GM19043 (cell line): Measurements from ENCODE around the gene ATR.
"Not testable (repeated sequence)": the region's sequence is repeated elsewhere in the genome, so short reads cannot be mapped to it uniquely, and the experiment has no call there.

Experiments
- ATAC-seq: cut with Tn5 transposase; IDR thresholded peaks from one replicate; pipeline ENCODE4 v1.9.1; 2021; ENCODE audit warnings: low read depth; ENCODE audit not compliant: unreplicated experiment

Gene ATR

DNA sequence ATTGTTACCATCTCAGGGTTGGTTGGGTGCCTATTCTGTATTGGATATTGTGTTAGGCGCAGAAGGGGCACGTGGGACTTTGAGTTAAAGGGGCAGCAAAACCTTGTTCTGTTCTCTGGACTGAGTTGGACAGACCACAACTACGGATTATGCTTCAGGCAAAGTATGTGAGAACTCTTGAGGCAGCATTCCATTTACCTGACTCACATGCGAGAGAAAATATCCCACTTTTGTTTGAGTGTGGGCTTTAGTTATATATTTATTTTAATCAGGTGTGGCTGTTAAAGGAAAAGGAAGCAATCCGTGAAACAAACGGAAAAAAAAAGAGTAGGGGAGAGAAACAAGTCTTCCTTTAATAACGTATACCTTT is 17.0 kb upstream of the ATR start:
- no peak for ATAC-seq

GRCh38 chr3:142595141-142595540 is 16.6 kb upstream of the ATR start:
- ATAC-seq, result no peak

GRCh38 chr3:142592268-142592667 is 13.7 kb upstream of the ATR start:
- not testable (repeated sequence) for ATAC-seq

GRCh38 chr3:142588703-142589102 is 10.2 kb upstream of the ATR start:
- no peak for ATAC-seq

GRCh38 chr3:142586803-142587406 is 8.4 kb upstream of the ATR start:
- ATAC-seq, result peak; percentile 68

GRCh38 chr3:142581070-142581469 is 2.5 kb upstream of the ATR start:
- not testable (repeated sequence) for ATAC-seq

DNA sequence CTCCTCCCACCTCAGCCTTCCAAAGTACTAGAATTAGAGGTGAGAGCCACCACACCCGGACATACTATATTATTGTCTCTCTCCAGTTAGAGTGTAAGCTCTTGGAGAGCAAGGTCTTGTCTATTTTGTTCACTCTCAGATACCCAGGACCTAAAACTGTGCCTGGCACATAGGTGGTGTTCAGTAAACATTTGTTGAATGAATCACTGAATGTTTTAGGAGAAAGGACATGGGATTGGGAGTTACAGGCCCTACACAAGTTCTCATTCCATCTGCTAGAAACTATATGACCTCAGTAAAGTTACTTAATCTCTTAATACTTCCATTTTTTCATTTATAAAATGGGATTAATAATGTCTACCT is 1.5 kb upstream of the ATR start:
- no peak for ATAC-seq

- ATAC-seq, result no peak
Observed at GRCh38 chr3:142577696-142578328, 721 bp downstream of the ATR start.

- no peak for ATAC-seq
Observed at GRCh38 chr3:142576792-142577191, 1.7 kb downstream of the ATR start.

- no peak for ATAC-seq
Observed at GRCh38 chr3:142574665-142575064, 3.9 kb downstream of the ATR start.

- ATAC-seq, result not testable (repeated sequence)
Observed at GRCh38 chr3:142574223-142574622, 4.3 kb downstream of the ATR start.

GRCh38 chr3:142569422-142569821 is 9.1 kb downstream of the ATR start:
- not testable (repeated sequence) for ATAC-seq

GRCh38 chr3:142568393-142569017 is 10.0 kb downstream of the ATR start:
- ATAC-seq, result no peak

DNA sequence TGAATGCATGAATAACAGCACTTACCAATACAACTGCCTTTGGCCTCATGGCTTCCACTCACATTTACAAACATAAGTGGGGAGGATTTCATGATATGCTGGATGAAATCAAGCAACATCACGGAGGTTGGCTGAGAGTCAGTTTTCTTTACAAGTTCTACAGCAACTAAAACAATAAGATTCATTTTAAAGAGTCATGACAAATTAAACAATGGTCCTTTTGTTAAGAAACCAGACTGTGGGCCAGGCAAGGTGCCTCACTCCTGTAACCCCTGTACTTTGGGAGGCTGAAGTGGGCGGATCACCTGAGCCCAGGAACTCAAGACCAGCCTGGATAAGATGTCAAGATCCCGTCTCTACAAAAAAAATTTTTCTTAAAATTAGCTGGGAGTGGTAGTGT is 12.4 kb downstream of the ATR start:
- no peak for ATAC-seq

DNA sequence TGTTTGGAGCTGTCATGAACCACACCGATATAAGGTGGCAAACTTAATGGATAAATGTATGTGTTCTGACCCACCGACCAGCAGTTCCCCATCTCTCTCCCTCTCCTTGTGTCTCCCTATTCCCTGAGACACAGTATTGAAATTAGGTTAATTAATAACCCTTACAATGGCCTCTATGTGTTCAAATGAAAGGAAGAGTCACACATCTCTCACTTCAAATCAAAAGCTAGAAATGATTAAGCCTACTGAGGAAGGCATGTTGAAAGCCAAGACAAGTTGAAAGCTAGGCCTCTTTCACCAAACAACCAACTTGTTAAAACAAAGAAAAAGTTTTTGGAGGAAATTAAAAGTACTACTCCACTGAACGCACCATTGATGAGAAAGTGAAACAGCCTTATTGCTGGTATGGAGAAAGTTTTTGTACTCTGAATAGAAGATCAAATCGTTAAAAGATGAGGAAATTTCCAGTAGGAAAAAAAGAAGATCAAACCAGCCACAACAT is 15.0 kb downstream of the ATR start:
- no peak for ATAC-seq

DNA sequence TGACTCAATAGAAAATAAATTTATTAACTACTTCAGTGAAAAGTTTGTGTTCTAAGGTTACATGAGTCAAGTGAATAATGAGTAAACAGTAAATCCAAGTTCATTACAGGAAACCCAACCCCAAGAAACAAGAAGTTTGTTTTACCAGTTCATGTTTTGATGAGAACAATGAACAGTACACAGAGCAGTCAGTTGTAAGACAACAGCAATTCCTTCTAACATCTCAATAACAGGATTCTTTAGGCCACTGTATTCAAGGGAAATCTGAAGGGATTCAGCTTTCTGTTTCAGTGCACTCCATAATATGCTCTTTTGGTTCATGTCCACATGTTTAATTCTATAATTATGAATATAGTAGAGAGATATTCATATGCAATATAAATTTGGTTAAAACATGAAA is 18.4 kb downstream of the ATR start:
- ATAC-seq, result no peak

DNA sequence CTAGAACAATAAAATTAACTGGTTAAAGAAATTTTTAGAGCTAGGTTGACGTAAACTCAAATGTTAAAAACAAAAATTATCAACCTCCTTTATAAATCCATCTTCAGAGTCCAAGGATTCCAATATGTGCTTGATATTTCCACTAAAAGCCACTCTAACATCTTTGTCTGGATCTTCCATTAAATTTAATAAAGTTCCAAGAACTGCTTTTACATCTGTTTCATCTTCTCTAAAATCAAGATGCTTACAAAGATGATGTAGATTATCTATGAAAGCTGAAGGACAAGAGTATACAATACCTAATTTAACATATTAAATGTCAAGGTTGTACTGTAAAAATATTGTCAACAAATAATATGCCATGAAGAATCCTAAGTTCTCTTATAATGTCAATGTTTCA is 24.8 kb downstream of the ATR start:
- ATAC-seq, result no peak

GRCh38 chr3:142552579-142552978 is 26.0 kb downstream of the ATR start:
- ATAC-seq, result not testable (repeated sequence)

DNA sequence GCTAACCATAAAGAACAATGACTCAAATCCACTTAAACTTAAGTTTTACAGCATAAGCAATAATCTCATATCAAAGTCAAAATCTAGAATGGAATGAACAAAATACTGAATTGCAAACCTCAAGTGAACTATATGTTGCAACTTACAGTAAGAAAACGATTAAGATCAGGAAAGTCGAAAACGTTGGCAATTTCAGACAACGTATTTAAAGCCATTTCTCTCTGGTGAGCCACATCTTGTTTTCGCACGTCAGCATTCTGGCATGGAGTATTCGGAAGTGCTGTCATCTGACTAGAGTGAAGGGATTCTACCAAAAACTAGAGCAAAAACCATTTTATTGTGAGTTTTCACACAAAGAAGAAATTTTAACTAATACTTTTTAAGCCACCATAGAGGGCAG is 28.5 kb downstream of the ATR start:
- no peak for ATAC-seq

DNA sequence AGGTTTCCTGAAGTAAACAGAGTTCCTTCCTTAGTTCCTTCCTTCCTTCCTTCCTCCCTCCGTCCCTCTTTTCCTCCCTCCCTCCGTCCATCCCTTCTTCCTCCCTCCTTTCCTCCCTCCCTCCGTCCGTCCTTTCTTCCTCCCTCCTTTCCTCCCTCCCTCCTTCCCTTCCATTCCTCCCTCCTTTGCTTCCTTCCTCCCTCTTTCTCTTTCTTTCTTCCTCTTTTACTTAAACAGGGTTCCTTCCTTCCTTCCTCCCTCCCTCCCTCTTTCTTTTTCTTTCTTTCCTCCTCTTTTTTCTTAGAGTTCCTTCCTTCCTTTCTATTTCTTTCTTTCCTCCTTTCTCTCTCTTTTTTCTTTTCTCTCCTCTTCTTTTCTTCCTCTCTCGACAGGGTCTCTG is 35.2 kb downstream of the ATR start:
- no peak for ATAC-seq

GRCh38 chr3:142542054-142542453 is 36.5 kb downstream of the ATR start:
- no peak for ATAC-seq

GRCh38 chr3:142536519-142536918 is 42.0 kb downstream of the ATR start:
- no peak for ATAC-seq
